GM21576 (cell line): Measurements from ENCODE around the gene REXO1.

ENCODE experiments used
- ATAC-seq: cut with Tn5 transposase; IDR thresholded peaks from one replicate; pipeline ENCODE4 v1.9.1; 2021; ENCODE audit warnings: mild to moderate bottlenecking, moderate library complexity; ENCODE audit not compliant: unreplicated experiment

Gene REXO1

DNA sequence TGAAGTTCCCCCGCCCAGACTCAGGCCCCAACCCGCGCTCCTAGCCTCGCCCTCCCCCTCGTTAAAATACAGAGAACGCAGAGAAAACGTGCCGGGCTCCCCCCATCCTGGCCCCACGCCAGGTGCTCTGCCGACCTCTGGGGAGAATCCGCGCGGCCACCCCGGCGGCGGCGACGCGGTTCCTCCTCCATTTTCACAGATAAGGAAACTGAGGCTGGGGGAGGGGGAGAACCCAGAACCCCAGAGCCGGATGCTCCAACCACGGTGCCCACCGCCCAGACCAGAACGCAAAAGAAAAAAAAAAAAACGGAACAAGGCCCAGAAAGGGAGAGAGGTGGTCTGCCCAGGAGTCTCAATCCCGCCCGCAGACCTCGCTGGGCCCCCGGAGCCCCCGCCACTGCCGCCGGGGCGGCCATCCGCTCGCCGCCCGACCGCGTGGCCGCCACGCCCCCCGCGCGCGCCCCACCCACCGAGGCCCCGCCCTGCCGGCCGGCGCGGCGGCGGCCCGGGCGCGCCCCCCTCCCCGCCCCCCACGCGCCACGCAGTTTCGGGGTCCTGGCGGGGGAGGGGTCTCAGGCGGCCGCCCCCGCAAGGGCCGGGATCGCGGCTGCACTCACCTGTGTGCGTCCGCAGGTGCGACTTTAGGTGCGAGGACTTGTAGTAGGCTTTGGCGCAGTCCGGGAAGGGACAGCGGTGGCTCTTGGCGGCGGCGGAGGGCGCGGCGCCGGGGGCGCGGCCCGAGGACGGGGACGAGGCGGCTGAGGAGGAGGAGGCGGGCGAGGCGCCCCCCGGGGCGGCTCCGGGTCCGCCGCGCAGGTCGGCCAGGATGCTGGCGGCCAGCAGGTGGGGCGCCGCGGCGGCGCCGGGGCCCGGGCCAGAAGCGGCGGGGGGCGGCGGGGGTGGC, 14.4 kb upstream of the REXO1 start:
- ATAC-seq, result no peak

DNA sequence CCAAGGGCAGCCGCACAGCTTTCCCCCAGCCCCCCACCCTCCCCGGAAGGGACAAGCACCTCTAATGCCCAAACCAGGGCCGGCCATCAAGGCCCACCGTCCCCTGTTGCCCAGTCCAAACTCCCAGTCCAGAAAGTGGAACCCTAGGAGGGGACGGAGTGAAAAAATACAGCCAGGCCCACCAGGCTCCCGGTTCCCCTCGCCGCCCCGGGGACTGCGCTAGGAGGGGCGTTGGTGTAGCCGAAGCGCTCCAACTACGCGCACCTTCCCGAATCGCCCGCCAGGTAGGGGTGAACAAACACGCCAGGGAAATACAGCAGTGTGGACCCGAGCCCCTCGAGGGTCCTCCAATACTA, 13.8 kb upstream of the REXO1 start:
- ATAC-seq, result no peak

DNA sequence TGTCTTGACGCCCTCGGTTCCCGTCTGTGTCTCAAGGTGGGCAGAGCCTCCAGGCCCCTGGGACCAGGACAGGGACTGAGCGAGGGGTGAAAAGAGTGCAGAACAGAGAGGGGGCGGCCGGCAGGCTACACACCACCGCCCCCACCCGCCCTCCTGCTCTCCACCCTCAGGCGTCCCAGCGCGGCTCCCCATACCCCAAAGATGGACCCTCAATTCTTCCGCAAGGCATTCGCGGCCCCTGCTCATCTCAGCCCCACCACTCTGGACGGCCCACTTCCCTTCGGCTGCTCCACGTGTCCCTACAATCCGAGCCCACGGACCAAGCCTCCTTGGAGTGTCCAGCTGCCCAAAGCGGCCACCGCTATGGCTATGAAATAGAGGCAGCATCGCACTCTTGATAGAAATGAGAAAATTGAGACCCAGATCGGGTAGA, 13.3 kb upstream of the REXO1 start:
- no peak for ATAC-seq

DNA sequence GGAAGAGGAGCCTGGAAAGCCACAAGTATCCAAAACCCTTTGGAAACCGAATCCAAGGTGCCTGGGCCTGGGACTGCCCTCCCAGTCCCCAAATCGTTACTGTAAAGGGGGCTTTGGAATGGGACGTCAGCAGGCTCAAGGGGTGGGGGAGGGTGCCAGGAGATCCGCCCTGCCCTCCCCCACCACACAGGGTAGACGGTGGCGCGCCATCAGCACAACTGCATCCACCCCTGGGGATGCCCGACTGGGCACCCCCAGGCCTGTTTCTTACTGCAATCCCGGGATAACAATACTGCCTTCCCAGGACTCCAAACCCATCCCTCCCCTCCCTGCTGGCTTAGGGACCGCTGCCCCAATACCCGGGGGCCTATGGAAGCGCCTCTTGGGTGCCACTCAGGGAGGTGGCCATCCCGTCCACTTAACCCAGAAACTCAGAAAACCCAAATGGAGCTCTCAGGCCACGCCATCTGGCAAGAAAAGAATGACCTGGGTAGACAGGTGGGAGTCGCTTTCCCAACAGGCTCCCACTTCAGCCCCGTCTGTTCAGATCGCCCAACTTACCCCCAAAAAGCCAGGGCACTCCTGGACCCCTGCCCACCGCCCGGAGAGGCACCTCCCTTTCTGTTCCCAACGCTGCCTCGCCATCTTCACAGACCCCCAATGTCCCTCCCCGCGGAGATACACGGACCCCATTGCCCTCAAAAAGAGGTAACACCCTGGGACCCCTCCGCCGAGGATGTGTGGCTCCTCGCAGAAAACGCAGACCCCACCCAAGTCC, 12.7 kb upstream of the REXO1 start:
- no peak for ATAC-seq

DNA sequence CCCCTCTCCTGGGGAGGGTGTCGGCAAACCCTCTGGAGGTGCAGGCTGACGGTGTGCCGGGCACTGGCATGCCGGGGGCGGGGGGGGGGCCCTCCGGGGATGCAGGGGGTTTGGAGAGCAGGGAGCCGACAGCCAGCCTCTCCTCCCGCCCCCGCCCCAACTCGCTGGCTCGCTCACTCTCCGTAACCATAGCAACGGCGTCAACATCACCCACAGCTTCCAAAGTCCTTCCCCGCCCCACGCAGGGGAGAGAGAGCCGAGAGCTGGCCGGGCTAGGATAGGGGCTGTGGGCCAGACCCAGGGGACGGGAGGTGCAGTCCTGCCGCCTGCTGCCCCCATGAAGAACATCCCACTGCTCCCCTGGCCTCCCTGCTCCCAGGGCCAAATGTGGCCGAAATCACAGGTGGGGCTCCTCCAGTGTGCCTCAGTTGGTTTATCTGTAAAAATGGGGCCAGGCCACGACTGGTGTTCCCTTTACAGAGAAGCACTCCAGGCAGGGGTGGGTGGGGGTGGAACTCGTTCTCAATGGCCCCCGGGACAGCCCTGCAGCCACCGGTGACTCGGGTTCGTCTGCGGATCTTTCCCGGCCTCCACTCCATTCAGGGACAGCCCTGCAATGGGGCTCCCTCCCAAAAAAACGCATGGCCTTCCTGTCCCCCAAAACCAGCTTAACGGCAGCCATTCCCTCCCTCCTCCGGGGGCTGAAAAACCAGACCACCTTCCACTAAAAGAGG, 11.9 kb upstream of the REXO1 start:
- ATAC-seq, result no peak

DNA sequence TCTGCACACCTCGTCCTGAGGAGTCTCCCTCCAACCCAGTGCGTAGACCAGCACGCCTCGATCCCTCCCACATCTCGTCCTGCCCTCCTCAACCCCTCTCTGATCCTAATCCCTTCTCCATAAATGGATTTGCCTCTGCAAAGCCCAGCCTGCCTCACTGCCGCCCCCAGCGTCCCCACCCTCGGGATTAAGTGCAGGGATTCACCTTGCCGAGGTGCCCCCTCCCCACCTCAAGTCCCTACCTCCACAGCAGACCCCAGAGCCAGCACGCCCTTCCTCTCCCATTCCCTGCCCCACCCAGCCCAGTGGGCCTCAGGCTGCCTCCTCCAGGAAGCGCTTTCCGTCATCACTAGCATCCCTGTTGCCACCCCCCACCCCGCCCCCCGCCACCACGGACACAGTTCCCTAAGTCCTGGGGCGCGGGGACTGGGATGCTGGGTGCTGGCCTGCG, 11.1 kb upstream of the REXO1 start:
- ATAC-seq, result no peak

DNA sequence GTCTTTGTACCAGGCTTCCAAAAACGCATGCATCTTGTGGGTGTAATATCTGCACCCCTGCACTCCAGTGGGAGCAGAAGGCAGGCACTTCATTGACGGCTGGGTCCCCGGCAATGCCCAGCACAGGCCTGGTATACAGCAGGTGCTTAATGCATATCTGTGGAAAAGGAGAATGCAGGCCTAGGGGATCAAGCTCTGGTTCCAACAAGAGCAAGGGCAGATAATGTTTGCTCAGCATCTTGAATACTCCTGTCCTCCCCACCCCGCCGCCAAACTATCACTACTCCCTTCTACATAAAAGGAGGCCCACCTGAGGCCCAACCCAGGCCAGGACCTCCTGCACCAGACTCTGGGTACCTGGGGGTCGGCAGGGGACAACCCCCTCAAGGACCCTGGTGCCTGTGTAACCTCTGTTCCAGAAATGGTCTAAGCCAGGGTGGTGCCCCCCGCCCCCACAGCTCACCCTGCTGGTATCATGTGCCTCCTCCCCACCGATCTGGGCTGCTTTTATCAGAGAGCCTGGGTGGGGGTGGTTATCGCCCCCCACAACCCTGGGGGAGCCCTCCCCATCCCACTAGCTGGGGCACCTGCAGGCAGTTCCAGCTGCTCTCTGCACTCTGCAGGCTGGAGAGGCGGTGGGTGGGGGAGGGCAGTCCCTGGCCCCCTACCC, 10.3 kb upstream of the REXO1 start:
- no peak for ATAC-seq

DNA sequence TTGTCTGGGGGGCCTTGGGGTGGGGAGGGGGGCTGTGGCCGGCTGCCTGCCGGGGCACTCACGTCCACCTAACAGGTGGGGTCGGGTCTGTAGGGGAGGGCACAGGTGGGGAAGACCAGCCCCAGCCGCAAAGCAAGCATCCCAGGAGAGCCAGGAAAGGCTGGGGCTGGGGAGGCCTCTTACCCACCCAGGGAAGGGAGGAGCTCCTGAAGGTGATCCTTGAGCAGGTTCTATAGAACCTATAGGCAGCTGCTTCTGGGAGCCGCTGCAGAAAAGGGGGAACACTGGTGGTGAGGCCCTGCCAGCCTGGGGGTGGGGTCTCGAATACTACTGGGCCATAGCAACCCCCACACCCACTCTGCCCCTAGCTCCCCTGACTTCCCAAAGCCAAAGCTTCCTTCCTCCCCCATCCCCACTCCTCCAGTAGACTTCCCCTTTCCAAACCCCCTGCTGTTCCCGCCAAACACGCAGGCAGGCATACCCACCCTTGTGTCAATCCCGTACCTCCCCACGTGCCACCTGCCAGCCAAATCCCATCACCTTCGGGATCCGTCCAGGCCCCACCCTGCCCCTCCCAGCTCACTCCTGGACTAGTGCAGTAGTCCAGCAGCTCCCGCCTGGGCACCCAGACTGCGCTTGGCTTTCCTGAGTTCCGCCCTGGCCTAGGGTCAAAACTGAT, 9.5 kb upstream of the REXO1 start:
- ATAC-seq, result no peak

DNA sequence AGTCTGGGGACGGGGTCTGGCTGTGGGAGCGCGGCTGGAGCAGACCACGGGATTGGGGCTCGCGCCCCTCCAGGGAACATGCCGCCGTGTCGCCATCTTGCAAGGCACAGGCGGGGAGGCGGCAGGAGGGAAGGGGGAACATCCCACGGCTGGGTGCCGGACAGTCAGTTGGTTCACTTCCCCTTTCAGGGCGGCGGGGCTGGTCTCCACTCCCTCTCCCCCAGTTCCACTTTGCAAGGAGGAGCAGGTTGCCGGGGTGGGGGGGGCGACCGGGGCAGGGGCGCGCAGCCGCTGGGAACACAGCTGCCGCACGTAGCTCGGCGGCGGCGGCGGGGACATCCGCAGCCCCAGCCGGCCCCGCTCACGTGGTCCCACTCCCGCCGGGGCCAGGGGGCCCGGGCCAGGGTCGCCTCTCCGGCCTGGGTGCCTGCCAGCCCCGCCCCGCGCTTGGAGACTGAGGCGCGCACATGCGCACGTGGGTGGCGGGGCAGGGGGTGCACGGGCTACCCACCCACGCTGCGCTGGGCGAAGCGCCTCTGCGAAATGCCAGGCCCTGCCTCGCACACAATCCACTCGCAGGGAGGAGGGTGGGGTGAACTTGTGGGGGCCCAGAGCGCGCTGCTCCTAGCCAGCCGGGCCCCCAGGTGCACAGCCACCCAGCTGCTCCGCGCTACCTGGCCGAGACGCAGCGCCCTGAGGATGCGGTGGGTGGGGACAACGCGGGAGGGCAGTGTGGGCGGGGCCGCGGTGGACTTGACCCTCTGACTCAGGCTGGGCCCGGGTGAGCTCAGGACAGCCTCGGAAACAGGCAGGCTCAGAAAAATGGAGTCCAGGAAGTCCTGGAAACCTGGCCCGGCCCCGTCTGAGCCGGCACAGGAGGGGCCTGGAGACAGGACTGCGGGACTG, 8.7 kb upstream of the REXO1 start:
- ATAC-seq, result no peak

DNA sequence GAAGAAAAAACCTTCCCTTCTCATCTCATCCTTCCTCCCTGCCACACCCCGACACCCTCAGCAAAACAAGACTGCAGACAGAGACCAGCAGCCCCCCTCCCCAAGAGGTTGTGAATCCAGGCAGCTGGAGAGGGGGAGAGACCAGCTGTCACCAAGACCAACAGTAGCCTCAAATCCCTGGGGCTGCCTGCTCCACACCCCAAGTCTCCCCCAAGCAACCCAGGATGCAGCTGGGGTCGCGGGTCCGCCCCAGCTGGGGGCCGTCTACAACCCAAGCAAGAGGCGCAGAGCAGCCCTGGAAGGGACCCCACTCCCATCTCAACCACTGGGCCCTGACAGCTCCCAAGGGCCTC, 8.0 kb upstream of the REXO1 start:
- no peak for ATAC-seq

DNA sequence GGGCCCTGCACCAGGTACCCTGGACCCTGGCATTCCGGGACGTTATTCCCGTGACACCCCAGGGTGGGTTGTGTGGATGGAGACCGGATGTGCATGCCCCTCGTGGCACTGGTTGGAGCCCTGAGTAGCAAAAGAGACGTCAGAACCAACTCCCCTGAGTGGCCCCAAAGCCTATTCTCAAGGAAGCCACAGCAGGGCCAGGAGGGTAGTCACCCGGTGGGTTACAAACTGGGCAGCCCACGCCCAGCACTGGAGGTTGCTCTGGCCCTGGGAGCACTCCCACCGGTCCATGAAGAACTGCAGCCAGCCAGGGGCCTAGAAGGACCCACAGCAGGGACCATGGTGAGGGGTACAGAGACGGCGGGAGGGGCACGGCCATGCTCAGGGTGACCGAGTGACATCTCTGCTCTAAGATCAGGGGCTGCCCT, 7.6 kb upstream of the REXO1 start:
- no peak for ATAC-seq

DNA sequence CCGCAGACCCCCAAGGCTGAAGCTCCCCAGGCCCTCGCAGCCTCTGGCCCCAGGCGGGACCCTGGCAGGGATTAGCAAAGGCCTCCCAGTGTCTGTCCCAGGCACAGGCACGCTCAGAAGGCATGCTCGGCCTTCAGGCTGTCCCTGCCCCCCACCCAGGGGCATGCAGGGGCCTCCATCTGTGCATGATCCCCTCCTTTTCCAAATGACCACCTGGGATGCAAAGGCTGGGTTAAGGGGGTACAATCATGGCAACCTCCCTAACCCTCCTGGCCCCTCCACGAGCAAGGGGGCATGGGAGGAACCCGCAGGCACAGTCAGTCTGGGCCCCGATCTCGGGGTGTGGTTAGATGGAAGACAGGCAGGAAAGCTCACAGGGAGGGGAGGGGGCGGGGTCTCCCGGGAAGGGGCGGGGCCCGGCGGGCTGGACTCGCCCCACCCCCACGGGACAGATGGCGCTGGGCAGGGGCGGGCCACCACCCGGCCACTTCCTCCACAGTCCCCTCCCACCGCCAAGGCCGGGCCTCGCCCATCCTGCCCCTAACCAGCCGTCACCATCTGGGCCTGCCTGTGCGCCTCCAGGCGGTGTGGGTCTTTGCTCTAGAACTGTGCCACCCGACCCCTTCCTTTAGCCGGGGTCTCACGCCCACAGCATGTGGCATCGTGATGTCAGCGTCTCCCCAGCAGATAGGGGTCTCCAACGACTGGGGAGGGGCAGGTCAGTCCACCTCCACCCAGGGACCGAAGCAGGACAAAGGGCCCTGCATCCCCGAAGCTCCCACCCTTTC, 7.0 kb upstream of the REXO1 start:
- ATAC-seq, result peak; percentile 49

DNA sequence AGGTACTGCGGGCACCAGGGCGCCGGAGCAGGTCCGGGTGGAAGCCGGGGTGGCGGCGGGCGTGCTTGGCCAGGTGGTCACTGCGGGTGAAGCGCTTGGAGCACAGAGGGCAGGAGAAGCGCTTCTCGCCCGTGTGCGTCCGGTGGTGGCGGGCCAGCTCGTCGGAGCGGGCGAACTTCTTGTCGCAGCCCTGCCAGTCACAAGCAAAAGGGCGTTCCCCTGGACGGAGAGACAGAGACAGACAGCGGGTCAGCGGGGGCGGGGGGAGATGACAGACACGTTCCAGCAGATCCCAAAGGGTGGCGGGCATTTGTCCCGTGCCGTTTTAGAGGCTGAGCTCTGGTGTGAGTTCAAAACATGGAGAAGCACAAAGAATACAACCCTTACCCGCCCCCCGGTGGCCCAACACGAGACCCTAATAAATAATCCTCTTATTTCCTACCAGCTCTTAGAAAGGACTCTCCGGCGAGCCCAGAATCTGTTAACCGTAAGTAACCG, 6.3 kb upstream of the REXO1 start:
- ATAC-seq, result no peak

DNA sequence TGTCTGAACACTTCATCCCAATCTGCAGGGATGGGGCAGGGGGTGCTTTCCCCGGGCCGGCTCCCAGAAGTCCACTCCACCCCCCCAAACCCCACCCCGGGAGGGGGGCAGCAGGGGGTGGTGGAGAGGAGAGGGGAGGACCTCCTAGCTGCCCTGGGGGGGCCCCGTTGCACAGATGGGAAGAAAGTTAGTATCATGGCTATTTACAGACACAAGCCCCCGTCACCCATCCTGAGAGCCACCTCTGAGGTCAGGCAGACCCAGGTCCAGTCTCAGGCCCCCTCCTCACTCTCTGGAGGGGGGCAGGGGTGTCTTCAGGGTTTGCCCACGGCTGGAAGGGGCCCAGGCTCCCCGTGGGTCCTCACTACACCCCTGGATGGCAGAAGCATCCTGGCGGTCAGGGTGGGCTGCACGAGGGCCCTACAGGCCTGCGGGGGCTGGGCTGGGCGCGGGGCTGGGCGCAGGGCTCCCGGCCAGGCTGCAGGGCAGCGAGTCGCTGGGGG, 5.8 kb upstream of the REXO1 start:
- no peak for ATAC-seq

DNA sequence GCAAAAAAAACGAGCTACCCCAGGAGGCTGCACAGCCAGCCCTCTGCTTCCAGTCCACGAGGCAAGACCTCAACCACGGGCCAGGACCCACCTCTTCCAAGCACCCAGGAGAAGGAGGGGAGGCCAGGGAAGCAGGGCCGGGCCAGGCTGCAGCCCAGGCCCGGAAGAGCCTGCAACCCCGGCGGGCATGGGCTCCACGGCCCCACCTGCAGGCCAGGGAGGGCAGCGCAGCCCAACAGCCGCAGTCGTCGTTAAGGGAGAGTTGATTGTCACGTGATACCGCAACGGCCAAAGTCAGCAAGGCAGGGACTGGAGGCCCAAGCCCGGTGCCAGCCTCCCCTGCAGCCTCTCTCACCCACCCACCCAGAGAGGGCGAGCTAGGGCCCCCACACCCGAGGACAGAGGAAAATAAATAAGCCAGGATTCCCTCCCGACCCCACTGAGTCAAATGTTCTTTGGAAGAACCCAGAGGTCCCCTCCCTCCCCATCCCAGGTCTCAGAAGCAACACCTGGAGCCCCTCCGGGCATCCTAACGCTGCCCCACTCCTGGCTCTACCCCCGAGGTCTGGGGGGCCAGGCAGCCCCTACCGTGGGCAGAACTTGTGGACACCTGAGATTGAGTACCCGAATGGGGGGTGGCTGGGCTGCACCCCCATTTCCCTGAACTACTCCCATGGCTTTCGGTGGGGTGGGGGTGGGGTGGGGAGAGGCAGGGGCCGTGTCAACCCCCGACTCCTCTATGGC, 5.2 kb upstream of the REXO1 start:
- ATAC-seq, result no peak

DNA sequence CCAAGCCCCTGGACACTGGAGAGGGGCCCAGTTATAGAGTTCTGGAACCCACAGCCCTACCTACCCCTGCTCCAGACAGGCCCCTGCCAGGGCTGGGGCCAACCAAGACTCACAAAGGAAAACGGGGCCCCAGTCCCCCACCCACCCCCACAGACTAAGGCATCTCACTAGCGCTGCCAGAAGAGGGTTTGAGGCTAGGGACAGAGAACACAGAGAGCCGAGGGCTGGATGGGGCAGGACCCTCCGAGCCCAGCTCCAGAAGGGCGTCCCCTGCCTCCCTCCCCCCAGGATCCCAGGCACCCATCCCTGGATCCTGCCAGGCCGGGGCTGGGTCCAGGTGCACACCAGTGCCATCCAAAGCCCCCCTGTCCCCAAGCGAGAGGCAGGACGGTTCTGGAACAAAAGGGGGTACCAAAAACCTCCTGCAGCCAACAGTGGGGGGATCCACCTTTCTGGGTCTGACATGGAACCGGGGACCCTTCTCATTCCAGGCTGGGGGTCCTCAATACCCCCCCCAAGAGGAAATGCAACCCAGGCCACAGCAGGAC, 4.4 kb upstream of the REXO1 start:
- ATAC-seq, result no peak
